HFFc6 (cell line): ENCODE results near the gene CHST3. TPM values are rescaled to one million over a fixed set of nuclear protein-coding genes. Genes with fewer than 3 reads are reported as not detected.
"Not testable (repeated sequence)": the region's sequence is repeated elsewhere in the genome, so short reads cannot be mapped to it uniquely, and the experiment has no call there.

Experiments used
- DNase-seq: peaks from one replicate; pipeline ENCODE4 v3.0.0-alpha.2; 2018
- H3K27ac Mint-ChIP-seq: 2 replicates; pipeline ENCODE4 v1.8.0; 2020; ENCODE audit warnings: mild to moderate bottlenecking, mixed read lengths
- H3K27me3 Mint-ChIP-seq: 2 replicates; pipeline ENCODE4 v1.8.0; 2021; ENCODE audit warnings: mild to moderate bottlenecking, moderate library complexity, mixed read lengths; ENCODE audit not compliant: insufficient read depth
- H3K36me3 Mint-ChIP-seq: 2 replicates; pipeline ENCODE4 v1.8.0; 2021; ENCODE audit warnings: low read depth, mixed read lengths
- H3K4me1 Mint-ChIP-seq: 2 replicates; pipeline ENCODE4 v1.8.0; 2020; ENCODE audit warnings: low read depth, mixed read lengths
- H3K4me3 Mint-ChIP-seq: 2 replicates; pipeline ENCODE4 v1.8.0; 2020; ENCODE audit warnings: mild to moderate bottlenecking, moderate library complexity, mixed read lengths
- H3K9me3 Mint-ChIP-seq: 2 replicates; pipeline ENCODE4 v1.8.0; 2020; ENCODE audit warnings: mild to moderate bottlenecking, mixed read lengths
- total RNA-seq, 6 experiments: library from RNA; stranded (reverse); fragmentation: NEBNext Ultra II Directional; extraction: Animal tissue kit (Norgen Biotek cat#: 25700); gene quantifications; 2 replicates in 1 of 6; 3 replicates in 5 of 6; pipeline ENCODE4 v1.2.3, GENCODE V29; 2021
- TF ChIP-seq, protein P1 (sequence below): fragments of 200-600 bp; sonication (generic); IDR thresholded peaks from 2 replicates; pipeline ENCODE4 v1.5.0; 2021; ENCODE audit warnings: antibody characterized with exemption, mild to moderate bottlenecking

CHST3 gene
- total RNA-seq, 6 experiments from 2014 or later = 34.9 to 48.1 (median 40.3) TPM

DNA sequence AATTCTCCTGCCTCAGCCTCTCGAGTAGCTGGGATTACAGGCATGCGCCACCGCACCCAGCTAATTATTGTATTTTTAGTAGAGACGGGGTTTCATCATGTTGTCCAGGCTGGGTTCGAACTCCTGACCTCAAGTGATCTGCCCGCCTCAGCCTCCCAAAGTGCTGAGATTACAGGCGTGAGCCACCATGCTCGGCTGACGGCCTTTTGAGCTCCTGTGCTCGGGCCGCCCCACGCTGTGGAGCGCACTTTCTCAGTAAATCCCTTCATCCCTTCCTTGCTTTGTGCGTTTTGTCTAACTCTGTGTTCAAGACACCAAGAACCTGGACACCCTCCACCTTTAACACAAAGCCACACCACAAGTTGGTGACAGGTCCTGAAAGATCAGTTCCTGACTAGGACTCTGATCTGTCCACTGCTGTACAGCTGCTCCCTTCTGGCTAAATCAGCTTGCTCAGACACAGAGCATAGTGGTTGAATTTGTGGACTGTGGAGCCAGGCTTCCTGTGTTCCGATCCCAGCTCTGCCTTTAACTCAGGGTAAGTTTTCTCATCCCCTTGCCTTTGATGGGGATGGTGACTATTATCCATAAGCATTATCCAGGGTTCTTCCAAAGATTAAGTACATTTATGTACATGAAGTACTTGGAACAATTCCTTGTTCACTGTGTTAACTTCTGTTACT, 20.1 kb downstream of the CHST3 start:
- Mint-ChIP-seq H3K27ac (peak overlapping the region; percentile 44), H3K9me3 (no peaks in the 10 kb centered on the region; the same call in 1 of the 2 replicates), H3K27me3 (no peaks in the 10 kb centered on the region; the same call in none of the 2 replicates), H3K4me1 (peaks cover 75% of the 10 kb centered on the region), H3K36me3 (peaks cover 38% of the 10 kb centered on the region), H3K4me3 (no peak overlapping the region)
- no peak for DNase-seq
- TF ChIP-seq, protein P1, sequence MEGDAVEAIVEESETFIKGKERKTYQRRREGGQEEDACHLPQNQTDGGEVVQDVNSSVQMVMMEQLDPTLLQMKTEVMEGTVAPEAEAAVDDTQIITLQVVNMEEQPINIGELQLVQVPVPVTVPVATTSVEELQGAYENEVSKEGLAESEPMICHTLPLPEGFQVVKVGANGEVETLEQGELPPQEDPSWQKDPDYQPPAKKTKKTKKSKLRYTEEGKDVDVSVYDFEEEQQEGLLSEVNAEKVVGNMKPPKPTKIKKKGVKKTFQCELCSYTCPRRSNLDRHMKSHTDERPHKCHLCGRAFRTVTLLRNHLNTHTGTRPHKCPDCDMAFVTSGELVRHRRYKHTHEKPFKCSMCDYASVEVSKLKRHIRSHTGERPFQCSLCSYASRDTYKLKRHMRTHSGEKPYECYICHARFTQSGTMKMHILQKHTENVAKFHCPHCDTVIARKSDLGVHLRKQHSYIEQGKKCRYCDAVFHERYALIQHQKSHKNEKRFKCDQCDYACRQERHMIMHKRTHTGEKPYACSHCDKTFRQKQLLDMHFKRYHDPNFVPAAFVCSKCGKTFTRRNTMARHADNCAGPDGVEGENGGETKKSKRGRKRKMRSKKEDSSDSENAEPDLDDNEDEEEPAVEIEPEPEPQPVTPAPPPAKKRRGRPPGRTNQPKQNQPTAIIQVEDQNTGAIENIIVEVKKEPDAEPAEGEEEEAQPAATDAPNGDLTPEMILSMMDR = no peak

DNA sequence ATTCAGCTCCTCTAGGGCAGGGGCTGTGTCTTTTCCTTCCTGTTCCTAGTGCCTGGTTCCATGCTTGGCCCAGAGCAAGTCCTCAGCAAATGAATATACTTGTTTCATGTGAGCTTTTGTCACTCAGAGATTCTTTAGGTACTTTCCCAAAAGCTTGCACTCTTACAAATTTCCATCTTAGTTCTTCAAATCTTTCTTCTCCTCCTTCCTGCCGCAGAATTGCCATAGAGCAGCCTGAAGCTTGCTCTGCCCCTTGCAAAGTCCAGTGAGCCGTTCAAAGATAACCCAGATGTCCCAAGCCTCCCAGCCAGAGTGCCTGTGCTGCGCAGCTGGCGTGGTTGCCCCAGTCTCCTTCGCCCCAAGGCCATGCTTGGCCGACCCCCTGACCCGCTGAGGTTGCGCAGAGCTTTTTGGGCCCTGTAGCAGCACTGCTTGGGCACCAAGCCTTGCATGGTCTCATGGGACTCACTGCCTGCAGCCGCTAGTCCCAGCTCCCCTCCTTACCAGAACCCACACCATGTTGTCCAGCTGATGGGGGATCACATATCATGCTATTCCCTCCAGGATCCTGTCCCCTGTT, 20.7 kb downstream of the CHST3 start:
- Mint-ChIP-seq H3K36me3 (peaks cover 38% of the 10 kb centered on the region), H3K9me3 (no peaks in the 10 kb centered on the region; the same call in 1 of the 2 replicates), H3K4me3 (no peak overlapping the region; the same call in 1 of the 2 replicates), H3K27ac (peak overlapping the region; percentile 68), H3K27me3 (no peaks in the 10 kb centered on the region; the same call in none of the 2 replicates), H3K4me1 (peaks cover 74% of the 10 kb centered on the region)
- TF ChIP-seq, protein P1 = no peak
- DNase-seq = no peak

DNA sequence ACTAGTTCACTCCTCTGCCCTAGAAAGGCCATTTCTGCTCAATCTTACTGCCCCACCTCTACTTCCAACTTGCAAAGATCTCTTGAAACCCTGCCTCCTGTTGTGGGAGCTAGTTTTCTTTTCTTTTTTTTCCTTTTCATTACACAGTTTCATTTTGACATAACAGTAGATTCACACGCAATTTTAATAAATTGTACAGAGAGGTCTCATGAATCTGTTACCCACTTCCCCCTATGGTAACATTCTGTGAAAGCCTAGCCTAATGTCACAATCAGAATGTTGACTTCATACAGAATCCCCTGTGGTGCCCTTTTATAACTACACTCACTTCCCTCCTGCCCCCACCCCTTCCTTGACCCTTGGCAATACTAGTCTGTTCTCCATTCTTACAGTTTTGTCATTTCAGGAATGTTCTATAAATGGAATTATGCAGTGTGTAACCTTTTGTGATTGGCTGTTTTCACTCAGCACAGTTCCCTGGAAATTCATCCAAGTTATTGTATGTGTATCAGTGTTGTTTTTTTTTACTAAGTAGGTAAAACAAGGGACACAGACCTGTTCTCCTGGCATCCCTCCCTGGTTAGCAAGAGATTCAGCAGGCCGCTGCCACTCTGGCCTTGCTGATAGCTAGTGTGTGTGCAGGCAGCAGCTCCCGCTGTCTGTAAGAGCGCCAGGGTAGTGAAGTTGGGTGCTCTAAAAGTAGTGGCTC, 21.5 kb downstream of the CHST3 start:
- peak; percentile 48 for DNase-seq
- Mint-ChIP-seq H3K36me3 (peaks cover 38% of the 10 kb centered on the region), H3K4me3 (peak overlapping the region; percentile 12; the same call in 1 of the 2 replicates), H3K4me1 (peaks cover 67% of the 10 kb centered on the region), H3K27me3 (no peaks in the 10 kb centered on the region; the same call in none of the 2 replicates), H3K9me3 (no peaks in the 10 kb centered on the region; the same call in 1 of the 2 replicates), H3K27ac (peak overlapping the region; percentile 68)
- TF ChIP-seq, protein P1 = peak; percentile 7; the same call in 1 of the 2 replicates

DNA sequence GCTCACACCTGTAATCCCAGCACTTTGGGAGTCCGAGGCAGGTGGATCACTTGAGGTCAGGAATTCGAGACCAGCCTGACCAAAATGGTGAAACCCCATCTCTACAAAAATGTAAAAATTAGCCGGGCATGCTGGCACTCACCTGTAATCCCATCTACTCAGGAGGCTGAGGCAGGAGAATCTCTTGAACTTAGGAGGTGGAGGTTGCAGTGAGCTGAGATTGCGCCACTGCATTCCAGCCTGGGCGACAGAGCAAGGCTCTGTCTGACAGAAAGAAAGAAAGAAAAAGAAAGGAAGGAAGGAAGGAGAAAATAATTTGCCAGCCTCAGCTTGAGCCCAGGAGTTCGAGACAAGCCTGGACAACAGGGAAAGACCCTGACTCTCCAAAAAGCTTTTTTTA, 24.7 kb downstream of the CHST3 start:
- peaks cover 39% of the 10 kb centered on the region for H3K36me3 Mint-ChIP-seq
- not testable (repeated sequence) for H3K27ac Mint-ChIP-seq, H3K4me3 Mint-ChIP-seq, H3K27me3 Mint-ChIP-seq, H3K9me3 Mint-ChIP-seq, DNase-seq
- H3K4me1 Mint-ChIP-seq = peaks cover 51% of the 10 kb centered on the region

DNA sequence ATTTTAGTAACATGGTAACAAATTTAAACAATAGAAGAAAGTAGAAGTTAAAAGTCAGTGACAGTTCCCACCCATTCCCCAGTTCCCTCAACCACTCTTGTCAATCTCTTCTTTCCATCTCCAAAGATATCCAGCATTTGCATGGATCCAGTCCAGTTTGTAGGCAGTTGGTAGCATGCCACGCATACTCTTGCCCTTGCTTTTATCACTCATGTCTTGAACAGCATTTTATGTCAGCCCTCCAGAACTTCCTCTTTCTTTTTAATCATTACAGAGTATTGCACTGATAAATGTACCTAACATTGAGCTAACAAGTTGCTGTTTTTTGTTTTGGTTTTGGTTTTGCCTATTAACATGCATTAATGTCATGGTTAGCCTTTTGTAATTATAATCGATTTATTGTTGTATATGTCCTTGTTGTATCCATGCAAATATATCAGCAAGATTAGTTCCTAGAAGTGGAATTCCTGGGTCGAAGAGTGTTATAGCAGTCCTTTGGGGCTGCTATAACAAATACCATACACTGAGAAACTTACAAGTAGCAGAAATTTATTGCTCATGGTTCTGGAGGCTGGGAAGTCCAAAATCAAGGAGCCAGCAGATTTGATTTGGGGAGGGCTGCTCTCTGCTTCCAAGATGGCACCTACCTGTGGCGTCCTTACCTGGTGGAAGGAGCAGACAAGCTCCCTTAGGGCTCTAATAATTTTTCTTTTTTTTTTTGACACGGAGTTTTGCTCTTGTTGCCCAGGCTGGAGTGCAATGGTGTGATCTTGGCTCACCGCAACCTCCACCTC, 25.7 kb downstream of the CHST3 start:
- Mint-ChIP-seq H3K9me3 (no peaks in the 10 kb centered on the region; the same call in 1 of the 2 replicates), H3K4me1 (peaks cover 46% of the 10 kb centered on the region), H3K27ac (0 out of 2 replicates have a peak overlapping the region, but pooled peaks have one; percentile 8), H3K27me3 (peaks cover 1% of the 10 kb centered on the region), H3K36me3 (peaks cover 38% of the 10 kb centered on the region), H3K4me3 (no peak overlapping the region)
- TF ChIP-seq, protein P1 = no peak
- DNase-seq = no peak
